Upper lobe of left lung (tissue), 6 donors: Measurements from ENCODE around the gene STAG1. TPM values are rescaled to one million over a fixed set of nuclear protein-coding genes. Genes with fewer than 3 reads are reported as not detected.

Experiments used
- ATAC-seq, 2 donors: fragments of 200-7000 bp; cut with Tn5 transposase; one replicate each; pipeline ENCODE4 v1.9.1; 2022; ENCODE audit warnings: mild to moderate bottlenecking in 2 of 2, moderate library complexity in 2 of 2; ENCODE audit not compliant: low FRiP score in 2 of 2
- DNase-seq, 2 donors: peaks; one replicate each; pipeline ENCODE4 v3.0.0-alpha.2; 2019 to 2020
- H3K27ac ChIP-seq, 4 donors: fragments of 200-600 bp; sonication (generic); one replicate each; pipeline ENCODE4 v1.5.1; 2016 to 2019
- H3K27me3 ChIP-seq, 4 donors: fragments of 200-600 bp; sonication (generic); one replicate each; pipeline ENCODE4 v1.5.1; 2017 to 2019
- H3K36me3 ChIP-seq, 4 donors: fragments of 200-600 bp; sonication (generic); one replicate each; pipeline ENCODE4 v1.5.1; 2016 to 2019
- H3K4me1 ChIP-seq, 4 donors: fragments of 200-600 bp; sonication (generic); one replicate each; pipeline ENCODE4 v1.5.1; 2018 to 2019
- H3K4me3 ChIP-seq, 4 donors: fragments of 200-600 bp; sonication (generic); one replicate each; pipeline ENCODE4 v1.5.1; 2017 to 2019; ENCODE audit warnings: mild to moderate bottlenecking in 2 of 4, moderate library complexity in 1 of 4
- H3K9me3 ChIP-seq, 4 donors: fragments of 200-600 bp; sonication (generic); one replicate each; pipeline ENCODE4 v1.5.1; 2018 to 2019
- CTCF ChIP-seq, 6 experiments: fragments of 450-650 bp in 4 of 6; fragments of 200-600 bp in 2 of 6; sonication (generic) in 2 of 6; IDR thresholded peaks; one replicate each; pipeline ENCODE4 v1.5.1; 2016 to 2019; ENCODE audit warnings: antibody characterized with exemption in 6 of 6
- EP300 ChIP-seq, 4 donors: sonication (generic); formaldehyde crosslinking; IDR thresholded peaks; one replicate each; pipeline ENCODE4 v1.5.1; 2017; ENCODE audit warnings: antibody characterized with exemption in 4 of 4, control low read depth in 2 of 4
- POLR2A ChIP-seq, 4 donors: fragments of 450-650 bp; IDR thresholded peaks; one replicate each; pipeline ENCODE4 v1.5.1; 2016 to 2017; ENCODE audit warnings: antibody characterized with exemption in 4 of 4, mild to moderate bottlenecking in 2 of 4
- POLR2AphosphoS5 ChIP-seq, 2 donors: sonication (generic); formaldehyde crosslinking; IDR thresholded peaks; one replicate each; pipeline ENCODE4 v1.5.1; 2017; ENCODE audit warnings: antibody characterized with exemption in 2 of 2
- WGBS, 2 donors: methylation state at CpG; one replicate each; pipeline ENCODE4 v1.1.5; 2017 to 2018; 5-methylcytosine and 5-hydroxymethylcytosine counted together
- total RNA-seq, 6 donors: library from RNA; depleted of rRNA in 4 of 6; stranded (reverse); fragments of >200 nt in 4 of 6; gene quantifications; one replicate each; pipeline versions ENCODE4 v1.1.0 to v1.2.1, GENCODE V29; 2016 to 2021
- donor health status: DM: no; HTN: no; CAD: no; lungs with moderate emphysema.
- donor health status: DM: no; HTN: yes; CAD: no; lungs with severe emphysema.

The STAG1 gene
- total RNA-seq, 6 donors from 2014 or later: 19.1 to 65.0 (median 34.2) TPM

- peak in 1 of 2 donors; percentile 64 for ATAC-seq
- DNase-seq: no peak
- peaks cover 0 to 16% (median 6%) of the 10 kb centered on the region in 4 donors for H3K36me3 ChIP-seq
- H3K27ac ChIP-seq: peak overlapping the region in 2 of 4 donors; percentile 41 to 65
- H3K27me3 ChIP-seq: no peaks in the 10 kb centered on the region
- H3K4me1 ChIP-seq: peaks cover 0 to 5% (median 1%) of the 10 kb centered on the region in 4 donors
- TF ChIP-seq CTCF (IDR thresholded peaks at IDR 0.05) (no peak), EP300 (IDR thresholded peaks at IDR 0.05) (no peak), POLR2AphosphoS5 (IDR thresholded peaks at IDR 0.05) (no peak), POLR2A (IDR thresholded peaks at IDR 0.05) (no peak)
- H3K4me3 ChIP-seq: no peak overlapping the region
- 63 to 67% methylated on average over 1 of the region's 1 CpG for WGBS, 2 donors
- H3K9me3 ChIP-seq: no peaks in the 10 kb centered on the region
Measured at GRCh38 chr3:136350132-136350531, 402.0 kb downstream of the STAG1 start.

- 92 to 95% methylated on average over 5 of the region's 5 CpGs for WGBS, 2 donors
- Histone ChIP-seq H3K27me3 (no peaks in the 10 kb centered on the region), H3K4me3 (no peak overlapping the region), H3K27ac (no peak overlapping the region), H3K9me3 (no peaks in the 10 kb centered on the region), H3K36me3 (peaks cover 0 to 26% (median 6%) of the 10 kb centered on the region in 4 donors), H3K4me1 (peaks cover 2 to 16% (median 9%) of the 10 kb centered on the region in 4 donors)
- DNase-seq (no peak), ATAC-seq (no peak)
- TF ChIP-seq POLR2A (IDR thresholded peaks at IDR 0.05): no peak
- TF ChIP-seq CTCF (IDR thresholded peaks at IDR 0.05): no peak
- no peak for TF ChIP-seq POLR2AphosphoS5 (IDR thresholded peaks at IDR 0.05)
- TF ChIP-seq EP300 (IDR thresholded peaks at IDR 0.05): no peak
Measured at GRCh38 chr3:136346486-136346885, 405.7 kb downstream of the STAG1 start.

GRCh38 chr3:136343873-136344555, 408.2 kb downstream of the STAG1 start:
- WGBS, 2 donors: 54 to 55% methylated on average over 5 of the region's 5 CpGs
- Histone ChIP-seq H3K4me1 (peaks cover 0 to 12% (median 9%) of the 10 kb centered on the region in 4 donors), H3K27me3 (no peaks in the 10 kb centered on the region), H3K36me3 (peaks cover 0 to 47% (median 12%) of the 10 kb centered on the region in 4 donors), H3K4me3 (no peak overlapping the region), H3K9me3 (no peaks in the 10 kb centered on the region), H3K27ac (peak overlapping the region; percentile 18 to 27 (median 22))
- DNase-seq (peak in 1 of 2 donors; percentile 89), ATAC-seq (peak; percentile 87 to 92)
- peak in 1 of 4 donors; percentile 18 for TF ChIP-seq EP300 (IDR thresholded peaks at IDR 0.05)
- no peak for TF ChIP-seq CTCF (IDR thresholded peaks at IDR 0.05)

- Histone ChIP-seq H3K4me1 (peaks cover 0 to 12% (median 9%) of the 10 kb centered on the region in 4 donors), H3K4me3 (no peak overlapping the region), H3K36me3 (peaks cover 0 to 47% (median 7%) of the 10 kb centered on the region in 4 donors), H3K27ac (peak overlapping the region in 3 of 4 donors; percentile 22 to 27 (median 23)), H3K27me3 (no peaks in the 10 kb centered on the region), H3K9me3 (no peaks in the 10 kb centered on the region)
- DNase-seq (no peak), ATAC-seq (peak; percentile 54 to 84)
- no peak for TF ChIP-seq POLR2A (IDR thresholded peaks at IDR 0.05)
- TF ChIP-seq CTCF (IDR thresholded peaks at IDR 0.05): no peak
- TF ChIP-seq EP300 (IDR thresholded peaks at IDR 0.05): peak in 1 of 4 donors; percentile 74
- peak in 1 of 2 donors; percentile 18 for TF ChIP-seq POLR2AphosphoS5 (IDR thresholded peaks at IDR 0.05)
- 66 to 72% methylated on average over 2 of the region's 2 CpGs for WGBS, 2 donors
Measured at GRCh38 chr3:136343446-136343845, 408.7 kb downstream of the STAG1 start.
